Measurements from ENCODE around the gene VDR.

DNA sequence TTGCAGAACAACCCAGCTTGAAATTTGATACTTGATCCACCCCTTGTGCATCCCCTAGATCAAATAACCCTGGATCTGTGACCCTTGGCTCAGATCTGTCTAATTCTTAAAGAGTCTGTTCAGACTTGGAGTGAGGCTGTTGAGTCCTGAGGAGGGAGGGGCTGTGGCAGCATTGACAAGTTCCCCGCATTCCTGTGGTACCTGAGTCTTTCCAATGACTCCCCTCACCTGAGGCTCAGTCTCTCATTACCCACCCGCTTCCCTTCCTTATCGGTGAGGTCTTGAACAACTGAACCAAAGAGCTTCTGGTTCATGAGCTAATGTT lies 69.0 kb downstream of the VDR start:
- TF ChIP-seq, protein P1, sequence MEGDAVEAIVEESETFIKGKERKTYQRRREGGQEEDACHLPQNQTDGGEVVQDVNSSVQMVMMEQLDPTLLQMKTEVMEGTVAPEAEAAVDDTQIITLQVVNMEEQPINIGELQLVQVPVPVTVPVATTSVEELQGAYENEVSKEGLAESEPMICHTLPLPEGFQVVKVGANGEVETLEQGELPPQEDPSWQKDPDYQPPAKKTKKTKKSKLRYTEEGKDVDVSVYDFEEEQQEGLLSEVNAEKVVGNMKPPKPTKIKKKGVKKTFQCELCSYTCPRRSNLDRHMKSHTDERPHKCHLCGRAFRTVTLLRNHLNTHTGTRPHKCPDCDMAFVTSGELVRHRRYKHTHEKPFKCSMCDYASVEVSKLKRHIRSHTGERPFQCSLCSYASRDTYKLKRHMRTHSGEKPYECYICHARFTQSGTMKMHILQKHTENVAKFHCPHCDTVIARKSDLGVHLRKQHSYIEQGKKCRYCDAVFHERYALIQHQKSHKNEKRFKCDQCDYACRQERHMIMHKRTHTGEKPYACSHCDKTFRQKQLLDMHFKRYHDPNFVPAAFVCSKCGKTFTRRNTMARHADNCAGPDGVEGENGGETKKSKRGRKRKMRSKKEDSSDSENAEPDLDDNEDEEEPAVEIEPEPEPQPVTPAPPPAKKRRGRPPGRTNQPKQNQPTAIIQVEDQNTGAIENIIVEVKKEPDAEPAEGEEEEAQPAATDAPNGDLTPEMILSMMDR (IDR thresholded peaks at IDR 0.05), result no peak
- TF ChIP-seq POLR2AphosphoS5 (IDR thresholded peaks at IDR 0.05), result no peak
- no peak for TF ChIP-seq POLR2A (IDR thresholded peaks at IDR 0.05)

Measured in transverse colon (tissue), 4 donors.